Measurements from ENCODE around the gene FSTL5.

DNA sequence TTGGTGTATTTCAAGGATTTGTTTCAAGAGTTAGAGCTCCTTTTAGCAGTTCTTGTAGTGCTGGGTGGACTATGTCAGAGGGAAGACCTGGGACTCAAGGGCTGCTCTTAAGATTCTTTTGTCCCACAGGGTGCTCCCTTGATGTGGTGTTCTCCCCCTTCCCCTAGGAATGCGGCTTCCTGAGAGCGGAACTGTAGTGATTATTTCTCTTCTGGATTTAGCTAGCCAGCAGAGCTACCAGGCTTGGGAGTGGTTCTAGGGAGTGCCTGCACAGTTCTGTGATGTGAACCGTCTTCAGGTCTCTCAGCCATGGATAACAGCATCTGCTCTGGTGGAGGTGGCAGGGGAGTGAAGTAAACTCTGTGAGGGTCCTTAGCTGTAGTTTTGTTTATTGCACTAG lies 336.8 kb downstream of the FSTL5 start:
- TF ChIP-seq, protein P1, sequence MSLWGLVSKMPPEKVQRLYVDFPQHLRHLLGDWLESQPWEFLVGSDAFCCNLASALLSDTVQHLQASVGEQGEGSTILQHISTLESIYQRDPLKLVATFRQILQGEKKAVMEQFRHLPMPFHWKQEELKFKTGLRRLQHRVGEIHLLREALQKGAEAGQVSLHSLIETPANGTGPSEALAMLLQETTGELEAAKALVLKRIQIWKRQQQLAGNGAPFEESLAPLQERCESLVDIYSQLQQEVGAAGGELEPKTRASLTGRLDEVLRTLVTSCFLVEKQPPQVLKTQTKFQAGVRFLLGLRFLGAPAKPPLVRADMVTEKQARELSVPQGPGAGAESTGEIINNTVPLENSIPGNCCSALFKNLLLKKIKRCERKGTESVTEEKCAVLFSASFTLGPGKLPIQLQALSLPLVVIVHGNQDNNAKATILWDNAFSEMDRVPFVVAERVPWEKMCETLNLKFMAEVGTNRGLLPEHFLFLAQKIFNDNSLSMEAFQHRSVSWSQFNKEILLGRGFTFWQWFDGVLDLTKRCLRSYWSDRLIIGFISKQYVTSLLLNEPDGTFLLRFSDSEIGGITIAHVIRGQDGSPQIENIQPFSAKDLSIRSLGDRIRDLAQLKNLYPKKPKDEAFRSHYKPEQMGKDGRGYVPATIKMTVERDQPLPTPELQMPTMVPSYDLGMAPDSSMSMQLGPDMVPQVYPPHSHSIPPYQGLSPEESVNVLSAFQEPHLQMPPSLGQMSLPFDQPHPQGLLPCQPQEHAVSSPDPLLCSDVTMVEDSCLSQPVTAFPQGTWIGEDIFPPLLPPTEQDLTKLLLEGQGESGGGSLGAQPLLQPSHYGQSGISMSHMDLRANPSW (CRISPR knock-in tag; conservative IDR thresholded peaks at IDR 0.05; ENCODE audit: low read depth), result no peak
- no peak for TF ChIP-seq ESRRA (CRISPR knock-in tag; IDR thresholded peaks at IDR 0.05; ENCODE audit: borderline replicate concordance)
- TF ChIP-seq, protein P2, sequence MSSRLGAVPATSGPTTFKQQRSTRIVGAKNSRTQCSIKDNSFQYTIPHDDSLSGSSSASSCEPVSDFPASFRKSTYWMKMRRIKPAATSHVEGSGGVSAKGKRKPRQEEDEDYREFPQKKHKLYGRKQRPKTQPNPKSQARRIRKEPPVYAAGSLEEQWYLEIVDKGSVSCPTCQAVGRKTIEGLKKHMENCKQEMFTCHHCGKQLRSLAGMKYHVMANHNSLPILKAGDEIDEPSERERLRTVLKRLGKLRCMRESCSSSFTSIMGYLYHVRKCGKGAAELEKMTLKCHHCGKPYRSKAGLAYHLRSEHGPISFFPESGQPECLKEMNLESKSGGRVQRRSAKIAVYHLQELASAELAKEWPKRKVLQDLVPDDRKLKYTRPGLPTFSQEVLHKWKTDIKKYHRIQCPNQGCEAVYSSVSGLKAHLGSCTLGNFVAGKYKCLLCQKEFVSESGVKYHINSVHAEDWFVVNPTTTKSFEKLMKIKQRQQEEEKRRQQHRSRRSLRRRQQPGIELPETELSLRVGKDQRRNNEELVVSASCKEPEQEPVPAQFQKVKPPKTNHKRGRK (CRISPR knock-in tag; IDR thresholded peaks at IDR 0.05; ENCODE audit: borderline replicate concordance), result no peak
